Ishikawa (cell line): ENCODE measurements around the gene RBP7.

Source experiments
- CEBPB ChIP-seq: IDR thresholded peaks from 2 replicates; pipeline ENCODE4 v1.6.1; 2012
- CREB1 ChIP-seq: IDR thresholded peaks from 2 replicates; pipeline ENCODE4 v1.6.1; 2012; ENCODE audit warnings: low read depth
- EGR1 ChIP-seq: IDR thresholded peaks from 2 replicates; pipeline ENCODE4 v1.6.1; 2012
- EP300 ChIP-seq: IDR thresholded peaks from 2 replicates; pipeline ENCODE4 v1.6.1; 2012; ENCODE audit warnings: borderline replicate concordance
- FOXM1 ChIP-seq: IDR thresholded peaks from 2 replicates; pipeline ENCODE4 v1.6.1; 2012; ENCODE audit warnings: low read depth, borderline replicate concordance
- MAX ChIP-seq: IDR thresholded peaks from 2 replicates; pipeline ENCODE4 v1.6.1; 2012
- NFIC ChIP-seq: IDR thresholded peaks from 2 replicates; pipeline ENCODE4 v1.6.1; 2012
- RAD21 ChIP-seq: IDR thresholded peaks from 2 replicates; pipeline ENCODE4 v1.6.1; 2012; ENCODE audit warnings: low read depth
- REST ChIP-seq: IDR thresholded peaks from 2 replicates; pipeline ENCODE4 v1.6.1; 2012; ENCODE audit warnings: low read depth, mild to moderate bottlenecking
- TAF1 ChIP-seq: IDR thresholded peaks from 2 replicates; pipeline ENCODE4 v1.6.1; 2012; ENCODE audit warnings: low read depth, mild to moderate bottlenecking
- TCF12 ChIP-seq: IDR thresholded peaks from 2 replicates; pipeline ENCODE4 v1.6.1; 2012; ENCODE audit warnings: low read depth
- TEAD4 ChIP-seq: IDR thresholded peaks from 2 replicates; pipeline ENCODE4 v1.6.1; 2012
- USF1 ChIP-seq: IDR thresholded peaks from 2 replicates; pipeline ENCODE4 v1.6.1; 2012
- YY1 ChIP-seq: IDR thresholded peaks from 2 replicates; pipeline ENCODE4 v1.6.1; 2012; ENCODE audit warnings: low read depth
- ZBTB7A ChIP-seq: IDR thresholded peaks from 2 replicates; pipeline ENCODE4 v1.6.1; 2012; ENCODE audit warnings: low read depth

The RBP7 gene

GRCh38 chr1:9990944-9991343, 6.1 kb upstream of the RBP7 start:
- no peak for TF ChIP-seq CEBPB
- TF ChIP-seq YY1 = no peak
- no peak for TF ChIP-seq CREB1
- TF ChIP-seq NFIC = no peak
- no peak for TF ChIP-seq FOXM1
- TF ChIP-seq EGR1 = no peak
- no peak for TF ChIP-seq EP300
- TF ChIP-seq TCF12 = no peak
- no peak for TF ChIP-seq TEAD4
- TF ChIP-seq USF1 = no peak

GRCh38 chr1:9992910-9993309, 4.1 kb upstream of the RBP7 start:
- no peak for TF ChIP-seq EP300
- no peak for TF ChIP-seq MAX
- no peak for TF ChIP-seq USF1
- no peak for TF ChIP-seq EGR1
- no peak for TF ChIP-seq NFIC
- no peak for TF ChIP-seq REST
- no peak for TF ChIP-seq CEBPB
- no peak for TF ChIP-seq ZBTB7A
- TF ChIP-seq TAF1 = no peak
- no peak for TF ChIP-seq CREB1
- no peak for TF ChIP-seq YY1
- TF ChIP-seq RAD21 = no peak
- TF ChIP-seq FOXM1 = no peak
- TF ChIP-seq TEAD4 = no peak
- no peak for TF ChIP-seq TCF12

GRCh38 chr1:9993561-9994075, 3.4 kb upstream of the RBP7 start:
- TF ChIP-seq YY1 (no peak), EGR1 (no peak), TCF12 (no peak), ZBTB7A (no peak), TEAD4 (no peak), MAX (no peak), TAF1 (no peak), CREB1 (no peak), CEBPB (no peak), USF1 (no peak), REST (no peak), NFIC (no peak)

- TF ChIP-seq CREB1 = no peak
- no peak for TF ChIP-seq FOXM1
- TF ChIP-seq TAF1 = no peak
- TF ChIP-seq RAD21 = no peak
- TF ChIP-seq REST = no peak
- TF ChIP-seq CEBPB = no peak
- no peak for TF ChIP-seq NFIC
- no peak for TF ChIP-seq EGR1
- no peak for TF ChIP-seq YY1
- TF ChIP-seq EP300 = no peak
- TF ChIP-seq ZBTB7A = no peak
These were observed 4.1 kb downstream of the RBP7 start for GRCh38 chr1:10001016-10001665.
